GM12878 (cell line): ENCODE measurements around the gene AP1M2. TPM values are rescaled to one million over a fixed set of nuclear protein-coding genes. Genes with fewer than 3 reads are reported as not detected.

ENCODE experiments used
- ATAC-seq: fragments of 200-7000 bp; cut with Tn5 transposase; 3 replicates; pipeline ENCODE4 v1.9.1; 2020; ENCODE audit warnings: mild to moderate bottlenecking, moderate library complexity
- BruUV-seq: library from RNA; stranded (reverse); fragments of 400-500 nt; replicated peaks from 2 replicates; lab custom pipeline; 2021; lab: Mats Ljungman, UMichigan
- CTCF ChIA-PET: fragments of 300-600 bp; sonication (Branson Sonifier 250); formaldehyde crosslinking; extraction: SDS; loops from one replicate; lab custom pipeline; 2021; ENCODE audit warnings: inconsistent platforms; lab: Yijun Ruan, JAX
- POLR2A ChIA-PET: fragments of 350-600 bp; formaldehyde crosslinking; extraction: SDS; loops from one replicate; lab custom pipeline; 2021; ENCODE audit warnings: inconsistent platforms; lab: Charles Lee
- RAD21 ChIA-PET: fragments of 300-600 bp; sonication (Branson Sonifier 250); formaldehyde crosslinking; loops from one replicate; lab custom pipeline; 2023; ENCODE audit warnings: antibody characterized with exemption; ENCODE audit not compliant: unreplicated experiment; lab: Charles Lee
- SMC1A ChIA-PET: fragments of 300-600 bp; sonication (Branson Sonifier 250); formaldehyde crosslinking; loops from one replicate; lab custom pipeline; 2023; ENCODE audit not compliant: unreplicated experiment, uncharacterized antibody; lab: Charles Lee
- DNase-seq: peaks from one replicate; pipeline ENCODE4 v3.0.0-alpha.2; 2011; ENCODE audit warnings: low read depth, low spot score
- FAIRE-seq: peaks from 3 replicates; lab custom pipeline; 2011; peaks lifted over from hg19 to GRCh38; lab: Jason Lieb, UNC
- H2AFZ ChIP-seq: 2 replicates; pipeline ENCODE4 v1.6.0; 2011; ENCODE audit warnings: low read depth, low read length, control low read depth; ENCODE audit not compliant: control insufficient read depth
- H3K27ac ChIP-seq: 2 replicates; pipeline ENCODE4 v1.5.1; 2011; ENCODE audit warnings: control low read depth; ENCODE audit not compliant: control insufficient read depth, insufficient read depth
- H3K27me3 ChIP-seq, 2 experiments: replicated peaks in 1 of 2; 2 replicates each; pipeline versions ENCODE4 v1.6.0 to v1.6.1; 2011; ENCODE audit warnings: low read length in 1 of 2; ENCODE audit not compliant: control insufficient read depth in 2 of 2, insufficient read depth in 2 of 2
- H3K36me3 ChIP-seq, 2 experiments: 2 replicates each; pipeline ENCODE4 v1.5.1; 2011; ENCODE audit warnings: low read length in 1 of 2; ENCODE audit not compliant: control insufficient read depth in 2 of 2, insufficient read depth in 2 of 2
- H3K4me1 ChIP-seq: 2 replicates; pipeline ENCODE4 v1.6.1; 2011; ENCODE audit warnings: mild to moderate bottlenecking, low read length, moderate library complexity, mixed read lengths; ENCODE audit not compliant: control insufficient read depth, insufficient read depth
- H3K4me2 ChIP-seq: 2 replicates; pipeline ENCODE4 v1.6.0; 2011; ENCODE audit warnings: control low read depth; ENCODE audit not compliant: control insufficient read depth, insufficient read depth
- H3K4me3 ChIP-seq: fragments of 200-600 bp; sonication (generic); 2 replicates; pipeline ENCODE4 v1.5.1; 2016
- H3K79me2 ChIP-seq: 2 replicates; pipeline ENCODE4 v1.6.0; 2011; ENCODE audit warnings: low read length; ENCODE audit not compliant: control insufficient read depth, insufficient read depth
- H3K9ac ChIP-seq: 2 replicates; pipeline ENCODE4 v1.8.0; 2011; ENCODE audit warnings: low read length, control low read depth, mixed read lengths; ENCODE audit not compliant: control insufficient read depth, insufficient read depth
- H3K9me3 ChIP-seq: replicated peaks from 3 replicates; pipeline ENCODE4 v1.5.1; 2011; ENCODE audit warnings: mild to moderate bottlenecking, low read length; ENCODE audit not compliant: control insufficient read depth, insufficient read depth
- H4K20me1 ChIP-seq: 2 replicates; pipeline ENCODE4 v1.6.0; 2011; ENCODE audit not compliant: control insufficient read depth, insufficient read depth
- ASH2L ChIP-seq: fragments of 300-600, 200-600 bp; sonication (generic); IDR thresholded peaks from 2 replicates; pipeline ENCODE4 v1.6.1; 2017; ENCODE audit warnings: low read depth, mild to moderate bottlenecking, borderline replicate concordance
- BHLHE40 ChIP-seq, 2 experiments: fragments of 450-650 bp in 1 of 2; IDR thresholded peaks; 2 replicates each; pipeline ENCODE4 v1.6.1; 2011 to 2017; ENCODE audit warnings: low read depth in 2 of 2, borderline replicate concordance in 1 of 2, improper control_type of control experiment in 1 of 2, low read length in 1 of 2, mild to moderate bottlenecking in 1 of 2
- MEF2A ChIP-seq: IDR thresholded peaks from 2 replicates; pipeline ENCODE4 v1.6.1; 2011; ENCODE audit warnings: low read depth, mild to moderate bottlenecking, low read length, moderate library complexity; ENCODE audit not compliant: insufficient read depth
- NFXL1 ChIP-seq: fragments of 450-650 bp; IDR thresholded peaks from 2 replicates; pipeline ENCODE4 v1.6.1; 2017; ENCODE audit warnings: antibody characterized with exemption, mild to moderate bottlenecking, borderline replicate concordance
- SIN3A ChIP-seq: IDR thresholded peaks from 2 replicates; pipeline ENCODE4 v1.6.1; 2012; ENCODE audit warnings: low read depth, low read length, improper control_type of control experiment
- WGBS: methylation state at CpG from one replicate; pipeline ENCODE4 v1.1.6; 2016; ENCODE audit warnings: low lambda C conversion rate; ENCODE audit not compliant: insufficient replicate concordance, insufficient coverage; ENCODE audit errors: missing lambda C conversion rate; 5-methylcytosine and 5-hydroxymethylcytosine counted together
- in situ Hi-C: fragments of 300-500 bp; cut with MboI; formaldehyde crosslinking; loops from 9 replicates; pipeline ENCODE4 v1.14.3; 2018; ENCODE audit warnings: mixed read lengths
- intact Hi-C: fragments of 100-400 bp; cut with micrococcal nuclease; formaldehyde crosslinking; loops from one replicate; pipeline ENCODE4 v1.14.2; 2022; ENCODE audit not compliant: unreplicated experiment
- polyA plus RNA-seq, 11 experiments: library from polyadenylated mRNA; depleted of rRNA in 4 of 11; unstranded in 6 of 11; stranded (reverse) in 5 of 11; fragments of >200 nt; fragmentation: Nextera tagmentation in 4 of 11; fragmentation: Illumina TruSeq in 1 of 11; extraction: Ambion mirVana in 4 of 11; extraction: Trizol in 1 of 11; gene quantifications; 1 replicate in 1 of 11; 2 replicates in 10 of 11; pipeline versions ENCODE4 v1.2.1 to v1.2.3, GENCODE V29; 2011 to 2016; ENCODE audit warnings: inconsistent platforms in 2 of 11, missing spikeins in 2 of 11, low read depth in 1 of 11
- total RNA-seq, 4 experiments: library from RNA; depleted of rRNA in 3 of 4; stranded (reverse); fragments of >200 nt in 3 of 4; fragmentation: Illumina TruSeq in 1 of 4; extraction: Trizol in 1 of 4; gene quantifications; 2 replicates each; pipeline versions ENCODE4 v1.2.1 to v1.2.3, GENCODE V29; 2013 to 2021
- TF ChIP-seq, protein P1 (sequence below): fragments of 450-650 bp; IDR thresholded peaks from 2 replicates; pipeline ENCODE4 v1.6.1; 2017; ENCODE audit warnings: mild to moderate bottlenecking
- TF ChIP-seq, protein P2 (sequence below): fragments of 450-650 bp; IDR thresholded peaks from 2 replicates; pipeline ENCODE4 v1.6.1; 2017; ENCODE audit warnings: mild to moderate bottlenecking, low read depth, inconsistent platforms; ENCODE audit not compliant: poor library complexity, severe bottlenecking

The AP1M2 gene
- total and polyA plus RNA-seq, 10 of the 15 experiments (the other 5 are each of a cell fraction or from before 2014, with no cell fraction given): 0.72 TPM; not detected in 9

DNA sequence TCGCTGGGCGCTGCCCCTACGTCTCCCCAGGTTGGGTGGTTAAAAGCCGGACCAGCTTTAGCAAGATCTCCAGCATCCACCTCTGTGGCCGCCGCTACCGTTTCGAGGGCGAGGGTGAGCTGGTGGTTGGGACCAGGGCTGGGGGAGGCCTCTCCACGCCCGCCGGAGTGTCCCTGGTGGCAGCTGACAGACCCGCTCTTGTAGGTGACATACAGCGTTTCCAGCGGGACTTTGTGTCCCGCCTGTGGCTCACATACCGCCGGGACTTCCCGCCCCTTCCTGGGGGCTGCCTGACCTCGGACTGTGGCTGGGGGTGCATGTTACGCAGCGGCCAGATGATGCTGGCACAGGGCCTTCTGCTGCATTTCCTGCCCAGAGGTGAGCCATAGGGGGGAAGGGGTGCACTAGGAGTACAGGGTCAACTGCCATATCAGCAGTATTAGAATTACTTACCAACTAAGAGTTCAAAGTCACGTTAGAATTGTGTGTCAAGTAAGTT is 42.3 kb downstream of the AP1M2 start:
- ChIA-PET CTCF (interaction anchor here (1.1 kb wide), 1 partner anchor 99 kb away, joined by 3 read pairs; no protein-coding TSS in a partner anchor), POLR2A (interaction anchor here (0.5 to 2.5 kb wide), 4 partner anchors 10 to 26 kb away, joined by 3 to 7 read pairs (median 6); no protein-coding TSS in a partner anchor), SMC1A (no interaction called here)
- Histone ChIP-seq H2AFZ (no peak overlapping the region), H4K20me1 (no peaks in the 10 kb centered on the region), H3K4me2 (peak overlapping the region; percentile 100)
- FAIRE-seq: no peak
- in situ Hi-C loops: no loop called here
- TF ChIP-seq BHLHE40 (IDR thresholded peaks at IDR 0.05; ENCODE audit: borderline replicate concordance in 1 of 2, low read depth in 2 of 2, low read length in 1 of 2) (no peak), ASH2L (no peak), SIN3A (no peak), MEF2A (no peak), NFXL1 (no peak)
- TF ChIP-seq, protein P1, sequence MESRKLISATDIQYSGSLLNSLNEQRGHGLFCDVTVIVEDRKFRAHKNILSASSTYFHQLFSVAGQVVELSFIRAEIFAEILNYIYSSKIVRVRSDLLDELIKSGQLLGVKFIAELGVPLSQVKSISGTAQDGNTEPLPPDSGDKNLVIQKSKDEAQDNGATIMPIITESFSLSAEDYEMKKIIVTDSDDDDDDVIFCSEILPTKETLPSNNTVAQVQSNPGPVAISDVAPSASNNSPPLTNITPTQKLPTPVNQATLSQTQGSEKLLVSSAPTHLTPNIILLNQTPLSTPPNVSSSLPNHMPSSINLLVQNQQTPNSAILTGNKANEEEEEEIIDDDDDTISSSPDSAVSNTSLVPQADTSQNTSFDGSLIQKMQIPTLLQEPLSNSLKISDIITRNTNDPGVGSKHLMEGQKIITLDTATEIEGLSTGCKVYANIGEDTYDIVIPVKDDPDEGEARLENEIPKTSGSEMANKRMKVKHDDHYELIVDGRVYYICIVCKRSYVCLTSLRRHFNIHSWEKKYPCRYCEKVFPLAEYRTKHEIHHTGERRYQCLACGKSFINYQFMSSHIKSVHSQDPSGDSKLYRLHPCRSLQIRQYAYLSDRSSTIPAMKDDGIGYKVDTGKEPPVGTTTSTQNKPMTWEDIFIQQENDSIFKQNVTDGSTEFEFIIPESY: peak; percentile 37; the same call in 1 of the 2 replicates
- TF ChIP-seq, protein P2, sequence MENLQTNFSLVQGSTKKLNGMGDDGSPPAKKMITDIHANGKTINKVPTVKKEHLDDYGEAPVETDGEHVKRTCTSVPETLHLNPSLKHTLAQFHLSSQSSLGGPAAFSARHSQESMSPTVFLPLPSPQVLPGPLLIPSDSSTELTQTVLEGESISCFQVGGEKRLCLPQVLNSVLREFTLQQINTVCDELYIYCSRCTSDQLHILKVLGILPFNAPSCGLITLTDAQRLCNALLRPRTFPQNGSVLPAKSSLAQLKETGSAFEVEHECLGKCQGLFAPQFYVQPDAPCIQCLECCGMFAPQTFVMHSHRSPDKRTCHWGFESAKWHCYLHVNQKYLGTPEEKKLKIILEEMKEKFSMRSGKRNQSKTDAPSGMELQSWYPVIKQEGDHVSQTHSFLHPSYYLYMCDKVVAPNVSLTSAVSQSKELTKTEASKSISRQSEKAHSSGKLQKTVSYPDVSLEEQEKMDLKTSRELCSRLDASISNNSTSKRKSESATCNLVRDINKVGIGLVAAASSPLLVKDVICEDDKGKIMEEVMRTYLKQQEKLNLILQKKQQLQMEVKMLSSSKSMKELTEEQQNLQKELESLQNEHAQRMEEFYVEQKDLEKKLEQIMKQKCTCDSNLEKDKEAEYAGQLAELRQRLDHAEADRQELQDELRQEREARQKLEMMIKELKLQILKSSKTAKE: no peak
- TF ChIP-seq, all 136 proteins: peak for 1
- intact Hi-C loops: no loop called here
- DNase-seq: no peak
- Histone ChIP-seq H3K27ac (peak overlapping the region; percentile 83), H3K27me3 (no peaks in the 10 kb centered on the region), H3K36me3 (peaks cover 3% of the 10 kb centered on the region in 2 experiments; a peak in 3 of 4 replicates), H3K4me1 (peaks cover 14% of the 10 kb centered on the region), H3K9ac (peak overlapping the region; percentile 97), H3K4me3 (peak overlapping the region; percentile 93), H3K79me2 (peaks cover 11% of the 10 kb centered on the region), H3K9me3 (no peaks in the 10 kb centered on the region)
- WGBS: 72% methylated on average over 23 of the region's 23 CpGs
- no peak for ATAC-seq
- BruUV-seq: TSS peak; percentile 72
- RAD21 ChIA-PET: no interaction called here
